ENCODE results near the gene EHD4.

EHD4 gene

DNA sequence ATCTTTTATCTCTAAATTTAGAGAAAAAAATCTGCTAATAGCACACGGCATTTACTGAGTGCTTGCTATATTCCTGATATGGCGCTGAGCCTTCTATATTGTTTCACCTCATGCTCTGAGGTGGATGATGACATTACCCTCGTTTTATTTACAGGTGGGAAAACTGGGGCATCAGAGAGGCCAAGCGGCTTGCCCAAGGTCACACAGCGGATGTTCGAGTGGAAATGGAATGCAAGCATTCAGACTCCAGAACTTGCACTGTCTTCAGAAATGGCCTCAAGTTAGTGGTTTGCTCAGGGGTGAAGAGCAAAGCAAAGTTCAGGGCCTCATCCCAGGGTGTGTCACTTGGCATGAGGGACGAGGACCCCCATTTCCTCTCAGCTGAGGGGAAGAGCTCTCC is 17.3 kb downstream of the EHD4 start:
- DNase-seq: no peak

- no peak for DNase-seq
These were observed 18.3 kb downstream of the EHD4 start for GRCh38 chr15:41954036-41954435.

DNA sequence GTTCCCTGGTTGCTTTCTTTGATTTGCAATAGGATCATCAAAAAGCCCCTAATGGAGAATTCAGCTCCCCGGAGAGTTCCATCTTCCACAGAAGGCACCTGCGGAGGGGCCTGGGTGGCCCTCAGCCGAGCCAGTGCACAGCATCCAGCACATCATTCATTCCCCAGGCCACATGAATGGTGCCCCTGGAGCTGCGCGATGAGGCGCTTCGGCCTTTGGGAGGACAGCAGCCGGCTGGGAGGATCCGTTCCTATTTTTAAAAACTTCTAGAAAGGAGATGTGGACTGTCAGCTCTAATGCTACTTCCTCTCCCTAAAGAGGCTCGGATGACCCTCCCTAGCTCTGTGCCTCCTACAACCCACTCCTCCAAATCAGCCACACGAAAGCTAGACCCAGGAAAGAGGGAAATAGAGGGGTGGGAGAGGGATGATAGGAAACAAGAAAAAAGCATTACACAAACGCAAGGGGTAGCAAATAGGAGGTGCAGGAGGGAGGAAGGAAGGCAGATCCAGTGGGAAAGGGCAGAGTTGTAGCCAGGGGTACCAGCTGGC is 20.3 kb downstream of the EHD4 start:
- DNase-seq: no peak

GRCh38 chr15:41951571-41951970 is 20.8 kb downstream of the EHD4 start:
- DNase-seq: no peak

- DNase-seq: no peak
These were observed 21.9 kb downstream of the EHD4 start for GRCh38 chr15:41950489-41950888.

GRCh38 chr15:41950127-41950483 is 22.3 kb downstream of the EHD4 start:
- DNase-seq: no peak

- no peak for DNase-seq
These were observed 22.8 kb downstream of the EHD4 start for GRCh38 chr15:41949401-41950126.

- no peak for DNase-seq
These were observed 23.9 kb downstream of the EHD4 start for GRCh38 chr15:41948490-41948889.

DNA sequence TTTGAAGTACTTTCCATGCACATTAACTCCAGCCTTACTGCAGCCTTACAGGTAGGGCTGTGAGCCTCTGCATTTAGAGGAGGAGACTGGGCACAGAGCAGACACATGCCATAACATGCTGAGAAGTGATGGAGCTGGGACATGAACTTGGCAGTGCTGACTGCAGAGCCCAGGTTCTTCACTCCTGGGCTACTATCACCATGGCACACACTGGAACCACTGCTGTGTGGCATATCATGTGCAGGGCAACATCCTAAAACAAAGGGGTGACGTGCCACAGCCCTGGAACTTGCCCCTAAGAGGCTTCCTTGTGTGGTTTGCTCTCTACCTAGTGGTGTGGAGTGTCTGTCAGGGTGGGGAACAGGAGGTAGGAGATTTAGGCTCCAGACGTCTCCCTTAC is 25.4 kb downstream of the EHD4 start:
- DNase-seq: no peak

DNA sequence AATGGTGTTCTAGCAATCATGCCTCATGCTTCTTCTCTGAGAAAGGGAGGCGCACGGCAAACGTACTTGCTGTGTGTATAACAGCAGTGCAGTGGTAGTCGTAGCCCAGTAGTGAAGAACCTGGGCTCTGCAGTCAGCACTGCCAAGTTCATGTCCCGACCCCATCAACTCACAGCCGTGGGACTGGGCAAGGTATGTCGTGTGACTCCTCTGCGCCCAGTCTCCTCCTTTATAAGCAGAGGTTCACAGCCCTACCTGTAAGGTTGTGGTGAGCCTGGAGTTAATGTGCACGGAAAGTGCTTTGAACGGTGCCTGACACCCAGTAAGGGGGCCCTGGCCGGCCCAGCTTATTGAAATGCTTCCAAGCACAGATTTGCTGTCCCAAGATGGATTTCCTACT is 26.6 kb downstream of the EHD4 start:
- DNase-seq: no peak

- no peak for DNase-seq
These were observed 27.1 kb downstream of the EHD4 start for GRCh38 chr15:41945221-41945620.

GRCh38 chr15:41944313-41944940 is 27.9 kb downstream of the EHD4 start:
- no peak for DNase-seq

DNA sequence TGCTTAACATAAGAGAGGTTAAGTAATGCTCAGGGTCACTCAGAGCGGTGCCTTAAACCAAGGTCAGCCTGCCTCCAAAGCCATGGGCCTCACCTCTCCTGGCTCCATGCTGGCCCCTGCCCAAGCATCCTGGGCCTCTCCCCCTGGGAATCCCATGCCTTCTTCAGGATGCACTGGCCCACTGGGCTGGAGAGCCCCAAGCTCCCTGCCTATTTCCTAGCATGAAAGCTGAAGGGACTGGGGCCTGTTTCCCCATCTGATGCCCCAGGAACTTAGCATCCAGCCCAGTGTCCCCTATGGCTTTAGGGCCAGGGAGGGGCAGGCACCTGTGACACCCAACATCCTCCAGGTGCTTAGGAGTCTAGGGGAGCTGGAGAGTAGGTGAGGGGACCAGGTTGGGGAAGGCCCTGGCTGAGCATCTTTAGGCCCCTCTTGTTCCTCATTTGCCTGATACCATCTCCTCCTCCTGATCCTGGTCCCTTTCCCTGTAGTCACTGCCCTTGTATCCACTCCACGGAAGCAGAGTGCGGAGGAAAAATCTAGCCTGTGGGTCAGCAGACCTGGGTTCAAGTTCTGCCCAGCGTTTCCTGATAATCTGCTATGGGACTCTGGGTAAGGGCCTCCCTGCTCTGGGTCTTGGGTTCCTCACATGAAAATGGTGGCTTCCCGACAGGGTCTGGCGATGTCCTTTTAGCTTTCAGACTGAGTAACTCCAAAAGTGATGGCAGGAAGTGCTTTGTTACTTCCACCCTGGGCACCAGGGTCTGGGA is 28.6 kb downstream of the EHD4 start:
- no peak for DNase-seq

DNA sequence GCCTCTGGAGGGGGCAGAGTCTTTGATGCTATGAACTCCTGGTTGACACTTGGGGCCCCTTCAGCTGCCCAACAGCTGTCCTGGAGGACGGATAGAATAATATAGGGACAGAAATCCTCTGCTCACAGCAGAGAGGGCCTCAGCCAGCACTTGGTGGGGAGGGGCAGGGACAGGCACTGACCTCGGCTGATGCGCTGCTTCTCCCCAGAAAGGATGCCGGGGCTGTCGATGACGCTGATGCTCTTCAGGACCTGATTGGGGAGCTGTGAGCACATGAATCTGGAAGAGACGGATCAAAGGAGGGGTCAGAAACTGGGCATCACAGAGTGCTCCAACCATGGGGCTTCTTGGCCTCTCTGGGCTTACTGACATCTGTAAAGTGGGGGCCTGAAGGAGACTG is 29.5 kb downstream of the EHD4 start:
- no peak for DNase-seq

DNA sequence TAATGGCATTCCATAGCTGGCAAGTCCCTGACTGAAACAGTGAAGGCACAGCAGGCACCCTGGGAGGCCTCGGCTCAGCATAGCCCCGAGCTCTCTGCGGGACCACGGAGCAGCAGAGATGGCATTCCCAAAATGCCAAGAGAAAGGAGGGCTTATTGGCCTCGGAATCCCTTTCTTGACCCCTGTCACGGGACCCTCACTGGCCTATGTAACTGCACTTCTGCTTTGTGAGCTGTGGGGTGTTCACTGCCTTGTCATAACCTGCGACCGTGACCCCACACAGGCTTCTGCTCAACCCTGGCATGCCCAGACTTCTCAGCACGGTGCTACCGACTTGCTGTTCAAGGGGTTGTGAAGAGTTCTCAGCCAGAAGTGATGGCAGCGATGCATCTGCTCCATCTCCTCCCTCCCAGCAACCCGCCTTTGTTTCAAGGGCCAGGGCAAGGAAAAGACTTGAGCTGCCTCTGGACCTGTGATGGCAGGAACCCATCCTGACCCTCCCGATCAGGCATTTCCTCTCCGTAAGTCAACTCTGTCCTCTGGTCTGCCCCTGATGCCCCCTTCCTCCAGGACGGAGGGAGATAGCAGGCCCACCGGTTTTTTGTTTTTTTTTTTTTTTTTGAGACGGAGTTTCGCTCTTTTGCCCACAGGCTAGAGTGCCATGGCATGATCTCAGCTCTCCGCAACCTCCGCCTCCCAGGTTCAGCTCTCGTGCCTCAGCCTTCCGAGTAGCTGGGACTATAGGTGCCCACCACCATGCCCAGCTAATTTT is 30.5 kb downstream of the EHD4 start:
- DNase-seq: no peak

GRCh38 chr15:41940441-41940857 is 31.9 kb downstream of the EHD4 start:
- peak; percentile 74 for DNase-seq

- DNase-seq: no peak
These were observed 32.4 kb downstream of the EHD4 start for GRCh38 chr15:41939986-41940385.

GRCh38 chr15:41937568-41937923 is 34.8 kb downstream of the EHD4 start:
- DNase-seq: no peak

- peak; percentile 87 for DNase-seq
These were observed 35.4 kb downstream of the EHD4 start for GRCh38 chr15:41936649-41937567.

DNA sequence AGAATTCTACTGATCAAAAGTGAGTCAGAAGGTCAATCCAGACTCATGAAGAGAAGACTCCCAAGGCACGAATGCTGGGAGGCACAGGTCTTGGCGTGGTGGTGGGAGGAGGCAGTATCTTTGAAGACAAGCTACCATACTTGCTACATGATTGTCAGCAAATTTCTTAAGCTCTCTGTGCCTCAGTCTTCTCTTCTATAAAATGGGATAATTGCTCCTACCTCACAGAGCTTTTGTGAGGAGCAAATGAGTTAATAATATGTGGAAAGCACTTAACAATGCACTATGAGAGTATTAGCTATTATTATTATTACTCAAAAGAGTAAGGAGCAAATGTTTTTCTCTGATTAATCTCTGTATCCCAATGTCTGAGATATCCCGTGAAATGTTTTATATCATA is 36.2 kb downstream of the EHD4 start:
- peak; percentile 22 for DNase-seq

- DNase-seq: peak; percentile 44
These were observed 36.8 kb downstream of the EHD4 start for GRCh38 chr15:41935566-41936020.

DNA sequence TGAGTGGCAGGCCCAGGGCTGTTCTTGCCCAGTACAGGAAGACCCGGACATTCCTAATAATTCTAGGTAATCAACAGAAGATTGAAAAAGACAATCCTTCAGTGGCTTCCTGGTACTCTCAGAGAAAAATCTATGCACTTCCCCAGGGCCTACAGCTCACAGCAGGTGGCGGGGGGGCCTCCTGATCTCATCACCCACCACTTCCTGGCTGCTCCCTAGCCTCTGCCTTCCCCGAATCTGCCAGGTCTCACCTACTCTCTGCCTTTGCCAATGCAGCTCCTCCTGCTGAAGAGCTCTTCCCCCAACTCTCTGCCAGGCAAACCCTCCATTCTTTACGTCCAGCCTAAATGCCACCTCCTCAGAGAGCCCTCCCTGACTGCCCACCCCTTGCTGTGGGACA is 37.5 kb downstream of the EHD4 start:
- DNase-seq: peak; percentile 79

Measured in stimulated activated CD4-positive, alpha-beta T cell treated with anti-CD3 and anti-CD28 coated beads, Interleukin-15, amount 100 ng/mL, for 24 hours (primary cell).